SHP77 treated with DMSO at 0.1 percent for 48 hours (cell line): ENCODE data around the gene NEURL4.
"Not testable (repeated sequence)": the region's sequence is repeated elsewhere in the genome, so short reads cannot be mapped to it uniquely, and the experiment has no call there.

ENCODE experiments used
- DNase-seq: peaks from one replicate; lab custom pipeline; 2025; lab: John Stamatoyannopoulos, UW

Gene NEURL4

GRCh38 chr17:7347630-7348477 is 18.7 kb upstream of the NEURL4 start:
- no peak for DNase-seq

- no peak for DNase-seq
Measured at GRCh38 chr17:7346761-7347614, 17.9 kb upstream of the NEURL4 start.

- DNase-seq, result no peak
Measured at GRCh38 chr17:7343250-7343649, 14.1 kb upstream of the NEURL4 start.

GRCh38 chr17:7341842-7342241 is 12.7 kb upstream of the NEURL4 start:
- DNase-seq, result no peak

GRCh38 chr17:7340179-7340578 is 11.0 kb upstream of the NEURL4 start:
- DNase-seq, result no peak

- not testable (repeated sequence) for DNase-seq
Measured at GRCh38 chr17:7337600-7337999, 8.5 kb upstream of the NEURL4 start.

- DNase-seq, result no peak
Measured at GRCh38 chr17:7336240-7337175, 7.4 kb upstream of the NEURL4 start, which contains the start of gene ACAP1. Gene ACAP1 (plus strand): TSS chr17:7336529. CDS start chr17:7336735, 206 bp downstream.

GRCh38 chr17:7335765-7336164 is 6.6 kb upstream of the NEURL4 start:
- DNase-seq, result not testable (repeated sequence)

- DNase-seq, result no peak
Measured at GRCh38 chr17:7334938-7335538, 5.9 kb upstream of the NEURL4 start.

- not testable (repeated sequence) for DNase-seq
Measured at GRCh38 chr17:7332600-7333069, 3.5 kb upstream of the NEURL4 start.

GRCh38 chr17:7332111-7332510 is 3.0 kb upstream of the NEURL4 start:
- no peak for DNase-seq

- DNase-seq, result no peak
Measured at GRCh38 chr17:7330638-7331015, 1.5 kb upstream of the NEURL4 start.

GRCh38 chr17:7329997-7330637 is 982 bp upstream of the NEURL4 start:
- peak; percentile 75 for DNase-seq

GRCh38 chr17:7329374-7329996 is 350 bp upstream of the NEURL4 start:
- peak; percentile 100 for DNase-seq

GRCh38 chr17:7328009-7328408 is 1.1 kb downstream of the NEURL4 start:
- no peak for DNase-seq

- DNase-seq, result no peak
Measured at GRCh38 chr17:7327501-7327900, 1.6 kb downstream of the NEURL4 start.

- DNase-seq, result no peak
Measured at GRCh38 chr17:7327056-7327455, 2.1 kb downstream of the NEURL4 start.

GRCh38 chr17:7326186-7326585 is 2.9 kb downstream of the NEURL4 start:
- no peak for DNase-seq

GRCh38 chr17:7325031-7325528 is 4.1 kb downstream of the NEURL4 start:
- no peak for DNase-seq

GRCh38 chr17:7324438-7324779 is 4.7 kb downstream of the NEURL4 start:
- DNase-seq, result no peak
